ENCODE data around the gene PPM1N.
A peak's percentile ranks its signal among the peaks of the same experiment; 100 is the strongest.

PPM1N gene

DNA sequence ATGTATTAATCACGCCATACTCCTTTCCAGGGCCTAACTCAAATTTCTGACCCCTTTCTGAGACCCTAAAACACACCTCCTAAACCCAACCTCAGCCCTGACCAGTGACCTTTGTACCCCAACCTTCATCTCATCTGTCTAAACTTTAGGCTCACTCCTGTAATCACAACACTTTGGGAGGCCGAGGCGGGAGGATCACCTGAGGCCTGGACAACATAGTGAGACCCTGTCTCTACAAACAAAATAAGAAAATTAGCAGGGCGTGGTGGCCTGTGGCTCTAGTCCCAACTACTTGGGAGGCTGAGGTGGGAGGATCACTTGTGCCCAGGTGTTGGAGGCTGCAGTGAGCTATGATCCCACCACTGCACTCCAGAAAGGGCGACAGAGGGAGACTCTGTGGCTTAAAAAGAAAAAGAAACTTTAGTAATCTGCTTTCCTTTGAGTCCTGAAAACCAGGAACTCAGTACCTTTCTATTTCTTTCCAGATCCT lies 6.1 kb upstream of the PPM1N start:
- DNase-seq (ENCODE audit: low spot score): no peak

DNA sequence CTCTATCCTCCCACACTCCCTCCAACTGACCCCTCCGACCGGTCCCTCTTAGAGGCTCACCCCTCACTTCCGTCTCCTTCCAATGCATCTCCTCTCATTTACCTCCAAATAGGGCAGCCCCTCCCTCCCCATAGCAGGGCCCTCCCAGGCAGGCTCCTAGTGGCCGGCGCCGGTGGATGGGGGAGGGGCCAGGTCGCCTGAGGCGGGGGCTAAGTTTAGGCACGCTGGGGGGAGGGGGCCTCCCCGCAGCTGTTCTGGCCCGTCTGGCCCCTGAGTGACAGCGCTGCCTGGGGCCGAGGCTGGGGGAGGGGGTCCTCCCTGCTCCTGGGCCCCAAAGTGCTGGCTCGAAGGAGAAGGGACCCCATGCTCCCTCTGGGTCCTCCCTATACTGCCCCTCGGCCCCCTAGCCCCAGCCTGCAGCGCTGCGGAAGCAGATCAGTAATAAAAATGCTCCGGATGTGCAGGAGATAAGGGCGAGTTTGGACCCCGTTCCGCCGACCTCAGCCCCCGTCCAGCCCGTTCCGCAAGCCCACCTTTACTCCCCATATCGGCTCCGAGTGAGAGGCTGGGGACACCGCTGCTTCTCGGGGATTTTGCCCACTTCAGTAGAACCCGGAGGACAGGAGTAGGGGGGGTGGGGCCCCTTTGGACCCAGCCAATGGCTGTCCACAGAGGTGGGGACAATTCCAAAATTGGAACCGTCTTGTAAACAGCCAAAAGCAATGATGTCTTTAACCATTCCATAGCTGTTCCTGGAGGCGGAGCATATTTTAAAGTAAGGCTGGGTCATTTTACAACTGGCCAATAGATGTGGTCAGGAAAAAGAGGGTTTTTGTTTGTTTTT lies 5.4 kb upstream of the PPM1N start:
- no peak for DNase-seq (ENCODE audit: low spot score)

DNA sequence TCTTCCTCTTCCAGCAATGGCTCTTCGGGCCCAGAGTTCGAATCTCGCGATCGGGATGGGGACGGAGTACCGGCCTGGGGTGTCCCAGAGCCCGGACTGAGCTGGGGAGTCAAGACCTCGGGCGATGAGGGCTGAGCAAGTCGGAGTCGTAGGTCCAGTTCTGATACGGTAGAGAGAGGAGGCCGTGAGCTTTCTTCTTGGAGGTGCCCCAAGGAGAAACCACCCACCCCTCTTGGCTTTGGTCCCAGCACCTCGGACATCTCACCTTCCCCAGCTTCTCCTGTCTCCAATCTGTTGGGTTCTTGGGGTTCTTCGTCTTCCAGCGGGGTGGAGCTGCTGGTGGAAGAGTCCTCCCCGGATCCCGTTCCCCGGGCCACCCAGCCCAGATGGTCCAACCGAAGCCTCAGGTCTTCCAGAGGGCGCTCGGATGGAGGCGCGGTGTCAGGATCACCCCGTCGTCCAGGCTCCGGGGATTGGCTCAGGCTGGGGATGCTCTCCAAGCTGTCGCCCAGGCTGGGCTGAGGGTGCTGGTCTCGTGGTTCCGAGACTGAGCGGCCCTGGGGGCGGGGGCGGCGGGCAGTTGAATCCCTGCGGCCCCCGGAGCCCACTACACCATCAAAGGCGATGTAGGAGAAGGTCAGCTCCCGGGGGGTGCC lies 3.9 kb upstream of the PPM1N start:
- no peak for DNase-seq (ENCODE audit: low spot score)

GRCh38 chr19:45495178-45495577 lies 3.1 kb upstream of the PPM1N start:
- DNase-seq (ENCODE audit: low spot score): no peak

GRCh38 chr19:45496349-45496953 lies 1.8 kb upstream of the PPM1N start:
- DNase-seq (ENCODE audit: low spot score): peak; percentile 59

DNA sequence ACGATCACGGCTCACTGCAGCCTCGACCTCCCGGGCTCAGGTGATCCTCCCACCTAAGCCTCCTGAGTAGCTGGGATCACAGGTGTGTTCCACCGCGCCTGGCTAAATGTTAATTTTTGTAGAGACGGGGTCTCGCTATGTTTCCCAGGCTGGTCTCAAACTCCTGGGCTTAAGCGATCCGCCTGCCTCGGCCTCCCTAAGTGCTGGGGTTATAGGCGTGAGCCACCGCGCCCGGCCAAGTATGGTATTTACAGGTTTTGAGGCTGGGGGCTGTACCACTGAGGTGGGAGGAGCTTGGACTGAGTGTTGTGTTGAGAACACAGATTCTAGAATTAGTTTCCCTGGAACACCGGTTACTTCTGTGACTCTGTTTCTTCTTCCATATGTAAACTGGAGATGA lies 452 bp upstream of the PPM1N start:
- no peak for DNase-seq (ENCODE audit: low spot score)

DNA sequence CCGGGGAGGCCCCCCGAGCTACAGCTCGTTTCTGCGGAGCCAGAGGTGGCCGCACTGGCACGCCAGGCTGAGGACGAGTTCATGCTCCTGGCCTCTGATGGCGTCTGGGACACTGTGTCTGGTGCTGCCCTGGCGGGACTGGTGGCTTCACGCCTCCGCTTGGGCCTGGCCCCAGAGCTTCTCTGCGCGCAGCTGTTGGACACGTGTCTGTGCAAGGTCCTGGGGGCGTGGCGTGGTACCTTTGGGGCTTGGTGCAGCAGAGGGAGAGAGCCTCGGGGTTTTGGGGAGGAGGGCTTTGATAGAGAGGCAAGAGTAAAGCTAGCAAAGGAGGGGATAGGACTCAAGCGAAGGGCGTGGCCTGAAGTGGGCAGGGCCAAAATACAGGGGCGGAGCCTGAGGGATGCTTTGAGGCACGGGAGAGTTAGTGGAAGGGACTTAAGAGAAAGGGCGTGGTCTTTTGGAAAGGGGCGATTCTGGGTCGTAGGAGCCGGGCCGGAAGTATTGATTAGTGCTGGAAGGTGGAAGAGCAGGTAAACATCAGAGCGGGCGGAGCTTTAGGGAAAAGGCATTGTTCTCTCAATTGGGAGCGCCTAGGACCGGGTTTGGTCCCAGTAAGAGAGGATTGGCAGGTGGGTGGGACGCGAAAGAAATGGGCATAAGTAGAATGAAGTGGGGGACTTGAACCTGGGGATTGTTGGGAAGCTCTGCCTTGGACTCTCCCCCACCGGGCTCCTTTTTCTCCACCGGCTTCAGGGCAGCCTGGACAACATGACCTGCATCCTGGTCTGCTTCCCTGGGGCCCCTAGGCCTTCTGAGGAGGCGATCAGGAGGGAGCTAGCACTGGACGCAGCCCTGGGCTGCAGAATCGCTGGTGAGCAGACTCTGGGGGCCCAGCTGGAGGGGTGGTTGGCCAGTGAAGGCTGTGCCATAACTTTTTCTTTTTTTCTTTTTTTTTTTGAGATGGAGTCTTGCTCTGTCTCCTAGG lies 1.2 kb downstream of the PPM1N start:
- no peak for DNase-seq (ENCODE audit: low spot score)

DNA sequence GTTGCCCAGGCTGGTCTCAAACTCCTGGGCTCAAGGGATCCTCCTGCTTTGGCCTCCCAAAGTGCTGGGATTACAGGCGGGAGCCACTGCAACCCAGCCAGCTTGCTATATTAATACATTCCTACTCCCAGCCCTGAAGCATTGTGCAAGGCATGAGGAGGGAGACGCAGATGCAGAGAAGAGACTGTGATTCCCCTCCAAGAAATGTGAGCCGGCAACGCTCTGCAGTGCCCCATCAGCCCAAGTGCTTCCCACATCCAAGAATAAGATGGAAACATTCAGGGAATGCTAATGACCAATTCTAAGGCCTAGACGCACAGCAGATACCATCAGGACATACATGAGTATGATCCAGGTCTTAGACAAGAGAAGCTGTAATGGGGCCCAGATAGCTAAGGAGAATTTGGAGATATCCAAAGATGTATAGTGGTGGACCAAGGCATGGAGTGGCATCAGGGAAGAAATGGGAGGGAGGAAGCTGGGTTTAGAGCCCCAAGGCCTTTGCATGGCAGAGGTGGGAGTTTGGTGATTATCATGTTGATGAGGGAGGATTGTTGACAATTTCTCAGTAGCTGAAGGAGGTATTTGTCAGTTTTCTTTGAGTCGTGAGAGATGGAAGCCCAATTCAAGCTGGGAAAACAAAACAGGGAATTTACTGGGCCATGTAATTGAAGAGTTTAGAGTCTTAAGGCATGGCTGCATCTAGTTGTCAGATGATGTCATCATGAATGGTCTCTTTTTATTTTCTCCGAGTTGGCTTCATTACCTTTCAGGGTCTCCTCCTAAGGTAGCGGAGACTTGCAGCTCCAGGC lies 2.9 kb downstream of the PPM1N start:
- no peak for DNase-seq (ENCODE audit: low spot score)

GRCh38 chr19:45501730-45502014 lies 3.4 kb downstream of the PPM1N start:
- DNase-seq (ENCODE audit: low spot score): no peak

DNA sequence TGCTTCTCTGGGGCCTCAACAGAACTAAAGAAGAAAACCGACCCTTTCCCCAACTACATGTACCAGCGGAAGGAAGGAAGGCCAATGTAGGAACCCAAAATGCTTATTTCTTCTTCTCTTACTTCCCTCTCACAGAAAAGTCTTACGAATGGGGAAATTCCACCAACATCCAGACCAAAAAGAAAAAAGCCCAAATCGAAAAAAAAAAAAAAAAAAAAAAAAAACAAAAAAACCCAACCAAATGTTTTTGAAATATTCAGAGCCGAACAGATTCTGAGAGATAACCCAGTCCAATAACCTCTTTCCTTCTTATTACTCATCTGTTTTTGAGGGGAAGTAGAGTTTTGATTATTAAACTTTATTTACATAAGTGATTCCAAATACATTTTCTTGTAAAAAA lies 3.9 kb downstream of the PPM1N start:
- DNase-seq (ENCODE audit: low spot score): no peak

DNA sequence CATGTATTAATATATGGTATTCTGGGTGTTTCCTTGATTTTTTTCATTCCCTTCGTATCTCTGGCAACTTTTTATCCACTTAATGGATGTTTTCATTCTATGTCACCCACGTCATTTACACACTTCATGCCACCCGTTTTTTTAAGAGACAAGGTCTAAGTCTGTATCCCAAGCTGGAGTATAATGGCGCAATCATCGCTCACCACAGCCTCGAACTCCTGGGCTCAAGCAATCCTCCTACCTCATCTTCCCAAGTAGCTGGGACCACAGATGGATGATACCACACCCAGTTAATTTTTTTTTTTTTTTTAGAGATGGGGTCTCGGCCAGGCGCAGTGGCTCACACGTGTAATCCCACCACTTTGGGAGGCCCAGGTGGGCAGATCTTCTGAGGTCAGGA lies 5.7 kb downstream of the PPM1N start:
- DNase-seq (ENCODE audit: low spot score): no peak

DNA sequence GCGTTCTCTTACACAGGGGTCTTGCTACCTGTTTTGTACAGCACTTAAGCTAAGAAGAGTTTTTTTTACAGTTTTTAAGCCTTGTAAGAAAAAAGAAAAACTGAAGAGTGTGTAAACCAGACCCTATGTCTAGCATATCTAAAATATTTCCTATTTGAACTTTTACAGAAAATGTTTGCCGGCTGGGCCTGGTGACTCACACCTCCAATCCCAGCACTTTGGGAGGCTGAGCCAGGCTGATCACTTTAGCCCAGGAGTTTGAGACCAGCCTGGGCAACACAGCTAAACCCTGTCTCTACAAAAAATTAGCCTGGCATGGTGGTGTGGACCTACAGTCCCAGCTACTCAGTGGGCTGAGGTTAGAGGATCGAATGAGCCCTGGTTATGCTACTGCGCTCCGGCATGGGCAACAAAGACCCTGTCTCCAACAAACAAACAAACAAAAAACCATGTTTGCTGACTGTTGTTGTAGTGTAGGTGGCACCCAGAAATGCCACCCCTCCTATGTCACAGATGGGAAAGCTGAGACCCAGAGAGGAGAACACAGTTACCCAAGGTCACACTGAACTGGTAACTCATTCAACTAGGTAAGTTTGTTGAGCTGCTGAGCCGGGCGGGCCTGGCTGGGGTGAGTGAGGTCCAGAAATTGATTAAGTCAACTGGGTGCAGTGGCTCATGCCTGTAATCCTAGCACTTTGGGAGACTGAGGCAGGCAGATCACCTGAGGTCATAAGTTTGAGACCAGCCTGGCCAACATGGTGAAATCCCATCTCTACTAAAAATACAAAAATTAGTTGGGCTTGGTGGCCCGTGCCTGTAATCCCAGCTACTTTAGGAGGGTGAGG lies 7.1 kb downstream of the PPM1N start:
- no peak for DNase-seq (ENCODE audit: low spot score)

DNA sequence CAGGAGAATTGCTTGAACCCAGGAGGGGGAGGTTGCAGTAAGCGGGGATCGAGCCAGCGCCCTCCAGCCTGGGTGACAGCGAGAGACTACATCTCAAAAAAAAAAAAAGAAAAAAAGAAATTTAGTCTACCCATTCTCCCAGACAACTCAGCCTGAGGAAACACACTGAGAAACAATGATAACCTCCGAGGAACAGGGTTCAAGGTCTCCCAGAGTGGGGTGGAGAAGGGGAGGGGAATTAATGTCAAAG lies 7.7 kb downstream of the PPM1N start:
- DNase-seq (ENCODE audit: low spot score): no peak

GRCh38 chr19:45506246-45506988 lies 8.2 kb downstream of the PPM1N start:
- peak; percentile 94 for DNase-seq (ENCODE audit: low spot score)

GRCh38 chr19:45506989-45507871 lies 9.0 kb downstream of the PPM1N start, which contains the start of gene VASP:
VASP (plus strand) TSS chr19:45507479; CDS start chr19:45507772, 293 bp downstream.
- peak; percentile 85 for DNase-seq (ENCODE audit: low spot score)

DNA sequence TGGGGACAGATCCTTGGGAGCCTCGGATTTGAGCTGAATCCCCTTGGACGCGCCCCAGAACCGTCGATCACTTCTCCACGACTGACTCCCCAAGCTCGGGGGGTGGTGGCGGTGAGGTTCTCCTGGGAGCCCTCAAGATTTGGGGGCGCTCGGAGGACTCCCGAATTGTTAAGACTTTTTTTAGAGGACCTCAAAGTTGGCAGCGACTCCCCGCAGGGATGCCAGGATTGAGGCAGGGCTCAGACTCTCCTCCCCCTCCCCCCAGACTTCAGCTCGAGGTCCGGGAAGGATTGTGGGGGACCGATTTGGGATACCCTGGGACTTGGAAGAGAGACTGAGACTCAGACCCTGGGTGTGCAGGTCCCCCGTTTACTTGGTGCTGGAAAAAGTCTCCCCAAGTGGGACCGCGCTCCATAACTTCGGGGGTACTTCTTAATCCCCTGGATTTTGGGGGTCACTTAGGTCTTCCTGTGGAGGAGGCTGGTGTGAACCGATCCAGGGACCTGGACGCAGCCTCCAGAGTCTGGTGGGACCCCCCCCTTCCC lies 9.7 kb downstream of the PPM1N start:
- DNase-seq (ENCODE audit: low spot score): no peak

DNA sequence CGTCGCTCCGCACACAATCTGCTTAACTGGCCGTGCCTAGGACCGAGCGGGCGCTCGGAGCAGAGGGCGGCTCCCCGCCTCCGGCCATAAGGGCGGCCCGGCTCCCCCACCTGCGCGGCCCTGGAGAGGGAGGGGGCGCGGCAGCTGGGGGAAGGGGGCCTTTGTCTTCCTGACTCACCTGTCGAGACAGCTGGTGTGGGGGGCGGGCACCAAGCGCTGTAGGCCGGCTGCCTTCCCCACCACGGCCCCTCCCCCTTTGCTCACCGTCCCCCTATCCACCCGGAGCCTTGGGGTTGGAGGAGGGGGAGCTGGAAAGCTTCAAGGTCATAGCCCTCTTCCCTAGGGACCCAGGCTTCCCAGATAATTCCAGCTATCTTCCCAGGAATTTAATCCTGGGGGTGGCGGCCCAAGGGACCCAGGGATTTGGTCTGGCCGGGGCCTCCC lies 10.2 kb downstream of the PPM1N start:
- peak; percentile 90 for DNase-seq (ENCODE audit: low spot score)

Data from D341Med (cell line).